Karpas-422 (cell line): ENCODE measurements around the gene KAT6B. TPM values are rescaled to one million over a fixed set of nuclear protein-coding genes. Genes with fewer than 3 reads are reported as not detected.
A peak's percentile ranks its signal among the peaks of the same experiment; 100 is the strongest.
"Not testable (repeated sequence)": the region's sequence is repeated elsewhere in the genome, so short reads cannot be mapped to it uniquely, and the experiment has no call there.

Experiments
- DNase-seq: peaks from one replicate; pipeline ENCODE4 v3.0.0-alpha.2; 2015
- H2AFZ ChIP-seq: fragments of 200-600 bp; sonication (generic); 2 replicates; pipeline ENCODE4 v1.6.1; 2014; ENCODE audit warnings: antibody characterized with exemption, low read length, mixed read lengths
- H3K27ac ChIP-seq: fragments of 200-600 bp; sonication (generic); 2 replicates; pipeline ENCODE4 v1.5.1; 2014; ENCODE audit warnings: mild to moderate bottlenecking, low read length, moderate library complexity
- H3K27me3 ChIP-seq: fragments of 200-600 bp; sonication (generic); 2 replicates; pipeline ENCODE4 v1.6.1; 2014; ENCODE audit warnings: low read length, mixed read lengths
- H3K36me3 ChIP-seq: fragments of 200-600 bp; sonication (generic); 2 replicates; pipeline ENCODE4 v1.6.1; 2014; ENCODE audit warnings: low read length, mixed read lengths; ENCODE audit not compliant: insufficient read depth
- H3K4me1 ChIP-seq: fragments of 200-600 bp; sonication (generic); 2 replicates; pipeline ENCODE4 v1.6.1; 2014; ENCODE audit warnings: mild to moderate bottlenecking, low read length, mixed read lengths
- H3K4me2 ChIP-seq: fragments of 200-600 bp; sonication (generic); 2 replicates; pipeline ENCODE4 v1.6.1; 2014; ENCODE audit warnings: low read length, low read depth, mild to moderate bottlenecking; ENCODE audit not compliant: poor library complexity, severe bottlenecking
- H3K4me3 ChIP-seq: fragments of 200-600 bp; sonication (generic); 2 replicates; pipeline ENCODE4 v1.5.1; 2014; ENCODE audit warnings: mild to moderate bottlenecking, antibody characterized with exemption, low read length, mixed read lengths
- H3K79me2 ChIP-seq: fragments of 200-600 bp; sonication (generic); 2 replicates; pipeline ENCODE4 v1.6.1; 2014; ENCODE audit warnings: mild to moderate bottlenecking, low read length, mixed read lengths
- H3K9ac ChIP-seq: fragments of 200-600 bp; sonication (generic); 2 replicates; pipeline ENCODE4 v1.6.0; 2014; ENCODE audit warnings: low read length
- H3K9me2 ChIP-seq: fragments of 200-600 bp; sonication (generic), shearing (Covaris generic); replicated peaks from 2 replicates; pipeline ENCODE4 v1.6.0; 2014; ENCODE audit warnings: mild to moderate bottlenecking, low read length, moderate library complexity; ENCODE audit not compliant: insufficient read depth
- H3K9me3 ChIP-seq: fragments of 300-700, 200-600 bp; sonication (generic); 2 replicates; pipeline ENCODE4 v1.6.1; 2014; ENCODE audit warnings: low read length, mixed read lengths
- H4K20me1 ChIP-seq: fragments of 200-600 bp; sonication (generic); 2 replicates; pipeline ENCODE4 v1.6.1; 2014; ENCODE audit warnings: mild to moderate bottlenecking, antibody characterized with exemption, low read length, low read depth; ENCODE audit not compliant: insufficient read depth
- total RNA-seq: library from RNA; depleted of rRNA; stranded (reverse); fragments of >200 nt; shearing (Covaris generic); gene quantifications from 2 replicates; pipeline ENCODE4 v1.2.3, GENCODE V29; 2014; ENCODE audit warnings: low replicate concordance; rRNA removed

Gene KAT6B
- 64.1 and 73.6 TPM in 2 replicates for total RNA-seq

GRCh38 chr10:74826142-74827044, at the start of gene KAT6B:
Gene KAT6B (plus strand): TSS chr10:74826600. CDS start chr10:74842858, 16,258 bp downstream.
- H4K20me1 ChIP-seq = peaks cover 8% of the 10 kb centered on the region; the same call in 1 of the 2 replicates
- H3K9me3 ChIP-seq = no peaks in the 10 kb centered on the region
- H3K36me3 ChIP-seq = no peaks in the 10 kb centered on the region
- H3K27ac ChIP-seq = peak within 1 kb of the TSS; percentile 84
- H3K4me1 ChIP-seq = peaks cover 43% of the 10 kb centered on the region
- H3K4me3 ChIP-seq = peak within 1 kb of the TSS; percentile 96
- no peaks in the 10 kb centered on the region for H3K9me2 ChIP-seq
- DNase-seq = peak; percentile 100
- peak within 1 kb of the TSS; percentile 90 for H3K4me2 ChIP-seq
- H2AFZ ChIP-seq = peak within 1 kb of the TSS; percentile 77; the same call in 1 of the 2 replicates
- H3K9ac ChIP-seq = peak within 1 kb of the TSS; percentile 99
- no peaks in the 10 kb centered on the region for H3K27me3 ChIP-seq
- peaks cover 42% of the 10 kb centered on the region for H3K79me2 ChIP-seq

GRCh38 chr10:74778436-74779094, 47.8 kb upstream of the KAT6B start:
- H3K27me3 ChIP-seq = no peaks in the 10 kb centered on the region
- H3K36me3 ChIP-seq = no peaks in the 10 kb centered on the region
- no peaks in the 10 kb centered on the region for H3K9me2 ChIP-seq
- H3K4me3 ChIP-seq = no peak overlapping the region
- no peaks in the 10 kb centered on the region for H3K9me3 ChIP-seq
- H3K4me1 ChIP-seq = no peaks in the 10 kb centered on the region
- no peak overlapping the region for H3K4me2 ChIP-seq
- no peaks in the 10 kb centered on the region for H3K79me2 ChIP-seq
- no peak overlapping the region for H3K27ac ChIP-seq
- DNase-seq = no peak
- H3K9ac ChIP-seq = no peak overlapping the region
- H4K20me1 ChIP-seq = no peaks in the 10 kb centered on the region
- no peak overlapping the region for H2AFZ ChIP-seq

- H3K79me2 ChIP-seq, H3K9me2 ChIP-seq, H3K36me3 ChIP-seq, H4K20me1 ChIP-seq, H3K4me2 ChIP-seq, H3K27ac ChIP-seq, H3K4me1 ChIP-seq, H3K9ac ChIP-seq, H3K27me3 ChIP-seq, H3K4me3 ChIP-seq, H3K9me3 ChIP-seq, DNase-seq, H2AFZ ChIP-seq: not testable (repeated sequence)
Observed at GRCh38 chr10:74781870-74782269, 44.5 kb upstream of the KAT6B start.

- Histone ChIP-seq H3K36me3 (no peaks in the 10 kb centered on the region), H3K4me1 (no peaks in the 10 kb centered on the region), H3K9me3 (no peaks in the 10 kb centered on the region), H2AFZ (no peak overlapping the region), H3K9ac (no peak overlapping the region), H3K27ac (no peak overlapping the region), H3K79me2 (no peaks in the 10 kb centered on the region), H3K27me3 (no peaks in the 10 kb centered on the region), H3K4me2 (no peak overlapping the region), H3K4me3 (no peak overlapping the region), H3K9me2 (no peaks in the 10 kb centered on the region), H4K20me1 (no peaks in the 10 kb centered on the region)
- no peak for DNase-seq
Observed at GRCh38 chr10:74784462-74784861, 41.9 kb upstream of the KAT6B start.

GRCh38 chr10:74786126-74786525, 40.3 kb upstream of the KAT6B start:
- no peaks in the 10 kb centered on the region for H3K4me1 ChIP-seq
- no peak overlapping the region for H3K4me3 ChIP-seq
- H3K36me3 ChIP-seq = no peaks in the 10 kb centered on the region
- no peaks in the 10 kb centered on the region for H4K20me1 ChIP-seq
- H3K27me3 ChIP-seq = no peaks in the 10 kb centered on the region
- peak overlapping the region; percentile 76; the same call in 1 of the 2 replicates for H2AFZ ChIP-seq
- no peak overlapping the region for H3K4me2 ChIP-seq
- H3K9ac ChIP-seq = no peak overlapping the region
- no peaks in the 10 kb centered on the region for H3K9me2 ChIP-seq
- no peaks in the 10 kb centered on the region for H3K9me3 ChIP-seq
- no peak overlapping the region for H3K27ac ChIP-seq
- DNase-seq = no peak
- no peaks in the 10 kb centered on the region for H3K79me2 ChIP-seq

- Histone ChIP-seq H2AFZ (no peak overlapping the region), H3K4me3 (no peak overlapping the region), H3K9ac (no peak overlapping the region)
Observed at GRCh38 chr10:74787457-74787856, 38.9 kb upstream of the KAT6B start.

GRCh38 chr10:74791979-74792378, 34.4 kb upstream of the KAT6B start:
- H3K4me3 ChIP-seq, H3K9ac ChIP-seq, H3K9me2 ChIP-seq, DNase-seq, H3K79me2 ChIP-seq, H3K27me3 ChIP-seq, H4K20me1 ChIP-seq, H3K4me2 ChIP-seq, H3K9me3 ChIP-seq, H3K27ac ChIP-seq, H3K36me3 ChIP-seq, H2AFZ ChIP-seq: not testable (repeated sequence)
- H3K4me1 ChIP-seq = peaks cover 24% of the 10 kb centered on the region

More at GRCh38 chr10:74787457-74787856, 38.9 kb upstream of the KAT6B start:
- no peaks in the 10 kb centered on the region for H4K20me1 ChIP-seq
- no peak overlapping the region for H3K27ac ChIP-seq
- H3K27me3 ChIP-seq = no peaks in the 10 kb centered on the region
- H3K36me3 ChIP-seq = no peaks in the 10 kb centered on the region
- H3K9me3 ChIP-seq = no peaks in the 10 kb centered on the region
- no peaks in the 10 kb centered on the region for H3K4me1 ChIP-seq
- H3K9me2 ChIP-seq = no peaks in the 10 kb centered on the region
- H3K4me2 ChIP-seq = no peak overlapping the region
- DNase-seq = no peak
- no peaks in the 10 kb centered on the region for H3K79me2 ChIP-seq

- H3K9me2 ChIP-seq = no peaks in the 10 kb centered on the region
- H3K4me1 ChIP-seq = peaks cover 31% of the 10 kb centered on the region
- no peak overlapping the region for H3K4me2 ChIP-seq
- no peaks in the 10 kb centered on the region for H3K27me3 ChIP-seq
- no peaks in the 10 kb centered on the region for H3K79me2 ChIP-seq
- no peaks in the 10 kb centered on the region for H3K9me3 ChIP-seq
- H3K27ac ChIP-seq = no peak overlapping the region
- H3K4me3 ChIP-seq = no peak overlapping the region
- no peak overlapping the region for H2AFZ ChIP-seq
- no peak overlapping the region for H3K9ac ChIP-seq
- DNase-seq = no peak
- H4K20me1 ChIP-seq = no peaks in the 10 kb centered on the region
- no peaks in the 10 kb centered on the region for H3K36me3 ChIP-seq
Observed at GRCh38 chr10:74792726-74793125, 33.7 kb upstream of the KAT6B start.
